ENCODE measurements around the gene ITPKC. TPM values are rescaled to one million over a fixed set of nuclear protein-coding genes. Genes with fewer than 3 reads are reported as not detected.
"Not testable (repeated sequence)": the region's sequence is repeated elsewhere in the genome, so short reads cannot be mapped to it uniquely, and the experiment has no call there.

Gene ITPKC
- polyA plus RNA-seq, 1 donor = 12.1 TPM

GRCh38 chr19:40717880-40718773 is 1.2 kb downstream of the ITPKC start:
- no peak for DNase-seq

- DNase-seq = no peak
These were observed 2.0 kb downstream of the ITPKC start for GRCh38 chr19:40718774-40719391.

- no peak for DNase-seq
These were observed 2.5 kb downstream of the ITPKC start for GRCh38 chr19:40719414-40719894.

GRCh38 chr19:40721140-40721486 is 4.2 kb downstream of the ITPKC start:
- no peak for DNase-seq

DNA sequence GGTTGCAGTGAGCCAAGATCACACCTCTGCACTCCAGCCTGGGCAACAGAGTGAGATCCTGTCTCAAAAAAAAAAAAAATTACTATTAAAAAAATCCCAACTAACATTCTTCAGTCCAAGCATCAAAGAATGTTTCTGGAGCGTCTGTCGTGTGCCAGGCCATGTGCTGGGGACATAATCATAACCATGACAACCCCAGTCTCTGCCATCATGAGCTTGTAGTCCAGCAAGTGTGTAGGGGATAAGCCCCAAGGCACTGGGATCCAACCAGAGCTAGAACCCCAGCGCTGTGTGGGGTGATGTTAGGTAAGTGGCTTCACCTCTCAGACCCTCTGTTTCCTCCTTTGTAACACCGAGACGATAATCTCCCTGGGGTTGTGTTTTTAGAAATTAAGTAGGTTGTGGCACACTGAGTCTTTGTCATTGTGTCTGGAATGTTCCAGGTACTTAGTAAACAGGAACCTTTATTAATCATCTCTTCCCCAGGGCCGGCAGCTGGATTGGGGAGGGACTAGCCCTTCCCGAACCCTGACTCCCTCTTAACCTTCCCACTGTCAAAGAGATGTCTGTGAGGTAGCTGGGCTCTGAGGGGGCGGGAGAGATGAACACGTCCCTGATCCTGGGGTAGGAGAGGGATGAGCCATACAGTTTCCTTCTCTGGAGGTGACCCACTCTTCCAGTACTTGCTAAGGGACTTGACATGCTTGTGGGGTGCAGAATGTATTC is 5.2 kb downstream of the ITPKC start:
- no peak for DNase-seq

GRCh38 chr19:40723661-40724254 is 6.8 kb downstream of the ITPKC start:
- no peak for DNase-seq

DNA sequence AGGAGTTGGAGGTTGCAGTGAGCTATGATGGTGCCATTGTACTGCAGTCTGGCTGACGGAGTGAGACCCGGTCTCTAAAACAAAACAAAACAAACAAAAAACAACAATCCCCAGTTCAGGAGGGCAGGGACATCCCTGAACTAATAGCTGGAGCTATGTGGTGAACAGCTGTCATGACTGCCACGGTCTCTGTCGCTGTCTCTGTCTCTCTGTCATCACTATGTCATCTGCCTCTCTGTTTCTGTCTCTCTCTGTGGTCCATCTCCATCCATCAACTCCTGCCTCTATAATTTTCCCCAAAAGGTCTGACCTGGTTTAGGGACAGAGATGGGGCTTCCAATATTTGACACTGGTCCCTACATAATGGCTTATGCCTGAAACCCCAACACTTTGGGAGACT is 7.4 kb downstream of the ITPKC start:
- no peak for DNase-seq

GRCh38 chr19:40724855-40725254 is 7.9 kb downstream of the ITPKC start:
- DNase-seq = no peak

DNA sequence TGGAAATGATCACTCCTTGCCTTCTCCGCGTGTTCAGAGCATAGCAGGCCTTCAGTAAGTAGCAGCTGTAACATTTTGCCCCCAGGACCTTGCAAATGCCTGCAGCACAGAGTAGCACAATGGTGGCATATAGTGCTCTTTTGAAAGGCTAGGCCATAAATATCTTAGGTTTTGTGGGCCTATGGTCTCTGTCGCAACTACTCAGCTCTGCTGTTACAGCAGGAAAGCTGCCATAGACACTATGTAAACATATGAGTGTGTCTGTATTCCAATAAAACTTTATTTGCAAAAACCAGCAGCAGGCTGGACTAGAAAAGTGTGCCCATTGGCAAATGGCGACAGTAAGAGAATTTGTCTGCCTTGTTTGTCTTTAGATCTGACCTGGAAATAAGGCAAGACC is 9.4 kb downstream of the ITPKC start:
- no peak for DNase-seq

DNA sequence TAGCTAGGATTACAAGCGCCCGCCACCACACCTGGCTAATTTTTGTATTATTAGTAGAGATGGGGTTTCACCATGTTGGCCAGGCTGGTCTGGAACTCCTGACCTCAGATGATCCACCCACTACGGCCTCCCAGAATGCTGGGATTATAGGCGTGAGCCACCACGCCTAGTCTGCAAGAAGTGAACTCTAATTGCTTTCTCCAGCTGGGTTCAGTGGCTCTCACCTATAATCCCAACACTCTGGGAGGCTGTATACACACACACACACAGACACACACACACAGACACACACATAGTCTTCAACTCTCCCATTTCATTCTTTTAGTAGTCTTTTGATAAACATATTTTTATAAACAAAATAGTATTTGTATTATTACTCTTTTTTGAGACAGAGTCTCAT is 13.2 kb downstream of the ITPKC start:
- not testable (repeated sequence) for DNase-seq

GRCh38 chr19:40732304-40732703 is 15.4 kb downstream of the ITPKC start:
- not testable (repeated sequence) for DNase-seq

DNA sequence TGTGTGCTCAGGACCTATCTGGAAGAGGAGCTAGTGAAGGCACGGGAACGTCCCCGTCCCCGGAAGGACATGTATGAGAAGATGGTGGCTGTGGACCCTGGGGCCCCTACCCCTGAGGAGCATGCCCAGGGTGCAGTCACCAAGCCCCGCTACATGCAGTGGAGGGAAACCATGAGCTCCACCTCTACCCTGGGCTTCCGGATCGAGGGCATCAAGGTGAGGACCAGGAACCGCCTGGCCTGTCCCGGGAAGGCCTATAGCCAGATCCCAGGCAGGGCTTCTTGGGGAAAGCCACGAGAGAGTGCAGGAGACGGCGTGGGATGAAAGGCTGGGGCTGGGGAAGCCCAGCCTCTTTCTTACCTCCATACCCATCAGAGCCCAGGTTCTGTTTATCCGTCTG is 16.2 kb downstream of the ITPKC start:
- no peak for DNase-seq

GRCh38 chr19:40735013-40735771 is 18.3 kb downstream of the ITPKC start:
- no peak for DNase-seq

GRCh38 chr19:40736661-40737060 is 19.7 kb downstream of the ITPKC start:
- no peak for DNase-seq

DNA sequence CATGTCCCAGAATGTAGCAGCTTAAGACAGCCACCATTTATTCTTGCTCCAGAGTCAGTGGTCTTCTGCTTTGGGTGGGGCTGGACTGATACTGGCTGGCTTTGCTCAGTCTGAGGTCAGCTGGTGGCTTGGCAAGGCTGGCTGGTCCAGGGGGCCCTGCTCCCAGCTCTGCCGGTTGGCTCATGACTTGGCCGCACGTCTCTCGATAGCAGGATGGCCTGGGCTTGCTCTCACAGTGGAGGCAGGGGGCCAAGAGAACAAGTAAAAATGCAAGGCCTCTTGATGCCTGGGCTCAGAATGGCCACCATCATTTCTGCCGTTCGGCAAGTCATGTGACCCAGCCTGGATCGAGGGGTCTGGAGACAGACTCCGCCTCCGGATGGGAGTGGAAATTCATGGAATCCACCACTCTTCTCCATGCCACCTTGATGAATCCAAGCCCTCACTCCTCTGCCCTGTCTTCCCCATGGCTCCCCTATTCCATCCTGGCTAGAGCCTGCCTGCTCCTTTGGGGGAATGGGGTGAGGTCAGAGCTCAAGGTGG is 20.3 kb downstream of the ITPKC start:
- no peak for DNase-seq

- DNase-seq = no peak
These were observed 22.3 kb downstream of the ITPKC start for GRCh38 chr19:40739030-40739839.

GRCh38 chr19:40739871-40740703 is 23.2 kb downstream of the ITPKC start:
- DNase-seq = no peak

DNA sequence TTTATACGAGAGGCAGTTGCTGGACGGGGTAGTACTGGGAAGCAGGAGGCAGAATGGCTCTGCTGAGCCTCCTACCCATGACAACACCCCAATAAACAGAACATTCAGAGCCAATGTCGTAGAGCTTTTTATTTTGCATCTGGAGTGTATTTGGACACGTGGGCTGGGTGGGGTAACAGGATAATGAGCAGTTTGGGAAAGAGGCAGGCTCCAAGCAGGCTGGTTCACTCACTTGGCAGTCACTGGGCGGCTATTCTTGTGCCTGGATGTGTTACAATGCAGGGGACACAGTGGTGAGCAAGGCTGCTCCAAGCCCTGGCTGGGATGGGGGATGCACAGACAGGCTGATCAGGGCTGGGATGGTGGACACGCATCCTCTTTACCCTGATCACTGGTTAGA is 23.8 kb downstream of the ITPKC start:
- no peak for DNase-seq

GRCh38 chr19:40741527-40742390 is 24.8 kb downstream of the ITPKC start:
- no peak for DNase-seq

Measured in hindlimb muscle (tissue), 1 donor.